Measurements from ENCODE around the gene CDKAL1. TPM values are rescaled to one million over a fixed set of nuclear protein-coding genes. Genes with fewer than 3 reads are reported as not detected.

The CDKAL1 gene
- total and polyA plus RNA-seq, 10 of the 15 experiments (the other 5 are each of a cell fraction or from before 2014, with no cell fraction given): 10.7 to 26.9 (median 17.3) TPM

GRCh38 chr6:21198032-21198640 lies 663.9 kb downstream of the CDKAL1 start (continued):
- TF ChIP-seq ZBTB33 (IDR thresholded peaks at IDR 0.05): no peak
- peak; percentile 52 to 60 for TF ChIP-seq IKZF2 (IDR thresholded peaks at IDR 0.05)
- no peak for TF ChIP-seq CUX1 (IDR thresholded peaks at IDR 0.05; ENCODE audit: insufficient replicate concordance, low read depth, low read length)
- no peak for TF ChIP-seq ZNF384 (IDR thresholded peaks at IDR 0.05; ENCODE audit: borderline replicate concordance, low read depth, low read length)
- no peak for TF ChIP-seq IRF3 (IDR thresholded peaks at IDR 0.05)
- TF ChIP-seq EED (IDR thresholded peaks at IDR 0.05; ENCODE audit: low read depth): peak; percentile 74
- TF ChIP-seq GABPA (IDR thresholded peaks at IDR 0.05; ENCODE audit: low read depth): no peak
- TF ChIP-seq ZBTB40 (IDR thresholded peaks at IDR 0.05; ENCODE audit: borderline replicate concordance): no peak
- no peak for TF ChIP-seq TBL1XR1 (IDR thresholded peaks at IDR 0.05; ENCODE audit: low read depth, low read length)
- TF ChIP-seq PBX3 (IDR thresholded peaks at IDR 0.05; ENCODE audit: insufficient replicate concordance, low read depth, low read length): no peak
- no peak for TF ChIP-seq ZZZ3 (IDR thresholded peaks at IDR 0.05; ENCODE audit: control insufficient read depth, insufficient read length, low read depth)
- no peak for TF ChIP-seq NBN (IDR thresholded peaks at IDR 0.05)
